Smooth muscle cell (in vitro differentiated cells): ENCODE measurements around the gene DNAL1. TPM values are rescaled to one million over a fixed set of nuclear protein-coding genes. Genes with fewer than 3 reads are reported as not detected.

Source experiments
- DNase-seq: peaks from one replicate; lab custom pipeline; 2025; ENCODE audit not compliant: unreplicated experiment; lab: John Stamatoyannopoulos, UW
- H2AFZ ChIP-seq: fragments of 200-600 bp; sonication (generic); 2 replicates; pipeline ENCODE4 v1.6.0; 2016; ENCODE audit warnings: antibody characterized with exemption, low read depth, mild to moderate bottlenecking
- H3F3A ChIP-seq: fragments of 200-600 bp; sonication (generic); 2 replicates; pipeline ENCODE4 v1.6.0; 2017; ENCODE audit warnings: antibody characterized with exemption, low read depth
- H3K27ac ChIP-seq: fragments of 200-600 bp; sonication (generic); 2 replicates; pipeline ENCODE4 v1.5.1; 2016; ENCODE audit warnings: low read depth, mild to moderate bottlenecking
- H3K27me3 ChIP-seq: fragments of 200-600 bp; sonication (generic); 2 replicates; pipeline ENCODE4 v1.6.1; 2016; ENCODE audit warnings: low read depth, mild to moderate bottlenecking
- H3K36me3 ChIP-seq: fragments of 200-600 bp; sonication (generic); 2 replicates; pipeline ENCODE4 v1.5.1; 2016; ENCODE audit warnings: low read depth
- H3K4me1 ChIP-seq: fragments of 200-600 bp; sonication (generic); 2 replicates; pipeline ENCODE4 v1.5.1; 2016; ENCODE audit warnings: low read depth
- H3K4me2 ChIP-seq: fragments of 200-600 bp; sonication (generic); 2 replicates; pipeline ENCODE4 v1.6.0; 2016; ENCODE audit warnings: mild to moderate bottlenecking
- H3K4me3 ChIP-seq: fragments of 200-600 bp; sonication (generic); 2 replicates; pipeline ENCODE4 v1.5.1; 2016; ENCODE audit warnings: mild to moderate bottlenecking
- H3K79me2 ChIP-seq: fragments of 200-600 bp; sonication (generic); 2 replicates; pipeline ENCODE4 v1.6.0; 2016; ENCODE audit warnings: low read depth, mild to moderate bottlenecking
- H3K9ac ChIP-seq: fragments of 200-600 bp; sonication (generic); 2 replicates; pipeline ENCODE4 v1.6.0; 2016; ENCODE audit warnings: low read depth
- H3K9me3 ChIP-seq: fragments of 200-600 bp; sonication (generic); replicated peaks from 2 replicates; pipeline ENCODE4 v1.5.1; 2016; ENCODE audit warnings: low read depth
- H4K20me1 ChIP-seq: fragments of 200-600 bp; sonication (generic); 2 replicates; pipeline ENCODE4 v1.6.0; 2016; ENCODE audit warnings: low read depth
- CTCF ChIP-seq: fragments of 200-600 bp; sonication (generic); IDR thresholded peaks from 2 replicates; pipeline ENCODE4 v1.5.1; 2017; ENCODE audit warnings: borderline replicate concordance, mild to moderate bottlenecking, antibody characterized with exemption; ENCODE audit not compliant: insufficient read depth, poor library complexity, severe bottlenecking
- WGBS: methylation state at CpG from one replicate; pipeline ENCODE4 v1.1.7; 2016; ENCODE audit warnings: low lambda C conversion rate; 5-methylcytosine and 5-hydroxymethylcytosine counted together
- polyA plus RNA-seq: library from polyadenylated mRNA; unstranded; fragments of >200 nt; fragmentation: Nextera tagmentation; extraction: Ambion mirVana; gene quantifications from 2 replicates; pipeline ENCODE4 v1.2.1, GENCODE V29; 2016
- total RNA-seq: library from RNA; depleted of rRNA; stranded (reverse); fragments of >200 nt; gene quantifications from 2 replicates; pipeline ENCODE4 v1.2.3, GENCODE V29; 2014

Gene DNAL1
- total and polyA plus RNA-seq, 2 experiments from 2014 or later: 10.4 to 12.2 TPM

GRCh38 chr14:73667854-73668253 lies 23.1 kb downstream of the DNAL1 start:
- TF ChIP-seq CTCF: no peak
- H3K4me3 ChIP-seq: no peak overlapping the region
- DNase-seq: no peak
- no peak overlapping the region for H3K4me2 ChIP-seq
- H3K36me3 ChIP-seq: peaks cover 7% of the 10 kb centered on the region
- no peaks in the 10 kb centered on the region for H3K27me3 ChIP-seq
- H3K9ac ChIP-seq: no peak overlapping the region
- no peaks in the 10 kb centered on the region for H3K79me2 ChIP-seq
- H3K9me3 ChIP-seq: no peaks in the 10 kb centered on the region
- WGBS: 91% methylated on average over 3 of the region's 3 CpGs
- H3K4me1 ChIP-seq: no peaks in the 10 kb centered on the region
- no peak overlapping the region for H2AFZ ChIP-seq
- no peaks in the 10 kb centered on the region for H3F3A ChIP-seq
- H3K27ac ChIP-seq: no peak overlapping the region
- H4K20me1 ChIP-seq: no peaks in the 10 kb centered on the region

GRCh38 chr14:73674986-73675385 lies 30.2 kb downstream of the DNAL1 start:
- Histone ChIP-seq H3F3A (no peaks in the 10 kb centered on the region), H3K4me2 (no peak overlapping the region), H3K79me2 (no peaks in the 10 kb centered on the region), H3K36me3 (peaks cover 4% of the 10 kb centered on the region), H3K4me3 (no peak overlapping the region), H4K20me1 (no peaks in the 10 kb centered on the region), H3K9me3 (no peaks in the 10 kb centered on the region), H3K4me1 (no peaks in the 10 kb centered on the region), H2AFZ (no peak overlapping the region), H3K27me3 (no peaks in the 10 kb centered on the region), H3K27ac (no peak overlapping the region), H3K9ac (no peak overlapping the region)
- no peak for DNase-seq
- TF ChIP-seq CTCF: no peak
- WGBS: 98% methylated on average over 3 of the region's 3 CpGs

- 97% methylated on average over 4 of the region's 4 CpGs for WGBS
- no peaks in the 10 kb centered on the region for H3K79me2 ChIP-seq
- no peaks in the 10 kb centered on the region for H3K4me1 ChIP-seq
- no peaks in the 10 kb centered on the region for H3F3A ChIP-seq
- no peaks in the 10 kb centered on the region for H3K36me3 ChIP-seq
- no peaks in the 10 kb centered on the region for H4K20me1 ChIP-seq
- no peak overlapping the region for H3K27ac ChIP-seq
- no peak overlapping the region for H3K4me3 ChIP-seq
- H3K27me3 ChIP-seq: no peaks in the 10 kb centered on the region
- no peak for TF ChIP-seq CTCF
- H3K9ac ChIP-seq: no peak overlapping the region
- H3K9me3 ChIP-seq: no peaks in the 10 kb centered on the region
- no peak for DNase-seq
- H2AFZ ChIP-seq: no peak overlapping the region
- no peak overlapping the region for H3K4me2 ChIP-seq
Observed at GRCh38 chr14:73678698-73679097, 33.9 kb downstream of the DNAL1 start.

GRCh38 chr14:73680821-73681220 lies 36.0 kb downstream of the DNAL1 start:
- Histone ChIP-seq H3K9me3 (no peaks in the 10 kb centered on the region), H3K9ac (no peak overlapping the region), H3K79me2 (no peaks in the 10 kb centered on the region), H2AFZ (no peak overlapping the region), H3K27ac (no peak overlapping the region), H3K4me3 (no peak overlapping the region), H3K36me3 (no peaks in the 10 kb centered on the region), H4K20me1 (no peaks in the 10 kb centered on the region), H3K4me2 (no peak overlapping the region), H3K27me3 (no peaks in the 10 kb centered on the region), H3K4me1 (no peaks in the 10 kb centered on the region), H3F3A (no peaks in the 10 kb centered on the region)
- WGBS: 95% methylated on average over 5 of the region's 5 CpGs
- no peak for TF ChIP-seq CTCF
- DNase-seq: no peak
